NB4 (cell line): ENCODE measurements around the gene NECTIN3.

Experiments used
- POLR2A ChIP-seq: IDR thresholded peaks from 2 replicates; pipeline ENCODE4 v1.6.1; 2011; ENCODE audit warnings: mild to moderate bottlenecking; ENCODE audit not compliant: insufficient read length; ENCODE audit errors: extremely low read depth
- TF ChIP-seq, protein P1 (sequence below): IDR thresholded peaks from one replicate; pipeline ENCODE4 v1.5.1; 2012; ENCODE audit warnings: low read depth, low read length
- TF ChIP-seq, protein P2 (sequence below): IDR thresholded peaks from 2 replicates; pipeline ENCODE4 v1.6.1; 2011; ENCODE audit warnings: low read depth, low read length

DNA sequence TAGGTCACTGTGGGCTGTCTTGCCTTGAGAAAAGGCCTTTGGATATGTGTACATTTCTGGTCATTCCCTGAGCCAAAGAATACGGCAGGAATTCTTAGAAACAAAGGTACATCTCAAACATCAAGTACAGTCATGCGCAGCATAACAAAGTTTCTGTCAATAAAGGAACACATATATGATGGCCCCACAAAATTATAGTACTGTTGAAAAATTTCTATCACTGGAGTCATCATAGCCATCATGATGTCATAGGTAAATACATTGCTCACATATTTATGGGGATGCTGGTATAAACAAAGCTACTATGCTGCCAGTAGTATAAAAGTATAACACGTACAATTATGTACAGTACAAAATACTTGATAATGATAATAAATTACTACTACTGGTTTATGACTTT lies 38.9 kb upstream of the NECTIN3 start:
- no peak for TF ChIP-seq POLR2A
- TF ChIP-seq, protein P1, sequence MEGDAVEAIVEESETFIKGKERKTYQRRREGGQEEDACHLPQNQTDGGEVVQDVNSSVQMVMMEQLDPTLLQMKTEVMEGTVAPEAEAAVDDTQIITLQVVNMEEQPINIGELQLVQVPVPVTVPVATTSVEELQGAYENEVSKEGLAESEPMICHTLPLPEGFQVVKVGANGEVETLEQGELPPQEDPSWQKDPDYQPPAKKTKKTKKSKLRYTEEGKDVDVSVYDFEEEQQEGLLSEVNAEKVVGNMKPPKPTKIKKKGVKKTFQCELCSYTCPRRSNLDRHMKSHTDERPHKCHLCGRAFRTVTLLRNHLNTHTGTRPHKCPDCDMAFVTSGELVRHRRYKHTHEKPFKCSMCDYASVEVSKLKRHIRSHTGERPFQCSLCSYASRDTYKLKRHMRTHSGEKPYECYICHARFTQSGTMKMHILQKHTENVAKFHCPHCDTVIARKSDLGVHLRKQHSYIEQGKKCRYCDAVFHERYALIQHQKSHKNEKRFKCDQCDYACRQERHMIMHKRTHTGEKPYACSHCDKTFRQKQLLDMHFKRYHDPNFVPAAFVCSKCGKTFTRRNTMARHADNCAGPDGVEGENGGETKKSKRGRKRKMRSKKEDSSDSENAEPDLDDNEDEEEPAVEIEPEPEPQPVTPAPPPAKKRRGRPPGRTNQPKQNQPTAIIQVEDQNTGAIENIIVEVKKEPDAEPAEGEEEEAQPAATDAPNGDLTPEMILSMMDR, result no peak
- TF ChIP-seq, protein P2, sequence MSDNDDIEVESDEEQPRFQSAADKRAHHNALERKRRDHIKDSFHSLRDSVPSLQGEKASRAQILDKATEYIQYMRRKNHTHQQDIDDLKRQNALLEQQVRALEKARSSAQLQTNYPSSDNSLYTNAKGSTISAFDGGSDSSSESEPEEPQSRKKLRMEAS, result no peak
